ENCODE data around the gene PLCL1. TPM values are rescaled to one million over a fixed set of nuclear protein-coding genes. Genes with fewer than 3 reads are reported as not detected.
"Not testable (repeated sequence)": the region's sequence is repeated elsewhere in the genome, so short reads cannot be mapped to it uniquely, and the experiment has no call there.

The PLCL1 gene
- total RNA-seq, 2 experiments from 2014 or later, result 3.3 to 3.5 TPM

- no peaks in the 10 kb centered on the region for H3K9me3 Mint-ChIP-seq
- no peak for DNase-seq
- peaks cover 57% of the 10 kb centered on the region for H3K4me1 Mint-ChIP-seq (ENCODE audit: low read depth)
- H3K36me3 Mint-ChIP-seq (ENCODE audit: low read depth), result no peaks in the 10 kb centered on the region
- intact Hi-C loops (cut with micrococcal nuclease), result loop anchor here (1.0 kb wide), 1 partner anchor 1646 kb away; no protein-coding TSS in a partner anchor
- H3K27ac Mint-ChIP-seq, result no peak overlapping the region
- no peaks in the 10 kb centered on the region for H3K27me3 Mint-ChIP-seq (ENCODE audit: low read depth)
- no peak overlapping the region for H3K4me3 Mint-ChIP-seq
- CTCF ChIA-PET, result interaction anchor here (0.6 to 3.9 kb wide), 21 partner anchors 8 to 561 kb away, joined by 3 to 19 read pairs (median 4); no protein-coding TSS in a partner anchor
These were observed 8.8 kb downstream of the PLCL1 start for GRCh38 chr2:197813093-197813787.

GRCh38 chr2:197814526-197814925, 10.1 kb downstream of the PLCL1 start:
- peaks cover 56% of the 10 kb centered on the region for H3K4me1 Mint-ChIP-seq (ENCODE audit: low read depth)

GRCh38 chr2:197821550-197822289, 17.3 kb downstream of the PLCL1 start:
- Mint-ChIP-seq H3K9me3 (no peaks in the 10 kb centered on the region), H3K4me1 (ENCODE audit: low read depth) (peaks cover 47% of the 10 kb centered on the region), H3K4me3 (no peak overlapping the region), H3K27me3 (ENCODE audit: low read depth) (no peaks in the 10 kb centered on the region), H3K36me3 (ENCODE audit: low read depth) (peaks cover 2% of the 10 kb centered on the region), H3K27ac (no peak overlapping the region)
- CTCF ChIA-PET, result interaction anchor here (0.6 kb wide), 1 partner anchor 18 kb away, joined by 5 read pairs; no protein-coding TSS in a partner anchor
- DNase-seq, result no peak
- intact Hi-C loops (cut with micrococcal nuclease), result no loop called here

More at GRCh38 chr2:197814526-197814925, 10.1 kb downstream of the PLCL1 start:
- H3K27me3 Mint-ChIP-seq (ENCODE audit: low read depth), result no peaks in the 10 kb centered on the region
- DNase-seq, result no peak
- peak overlapping the region; percentile 38 for H3K27ac Mint-ChIP-seq
- no peaks in the 10 kb centered on the region for H3K9me3 Mint-ChIP-seq
- CTCF ChIA-PET, result interaction anchor here (0.6 to 2.4 kb wide), 7 partner anchors 24 to 312 kb away, joined by 3 to 11 read pairs (median 3); no protein-coding TSS in a partner anchor
- peak overlapping the region; percentile 55 for H3K4me3 Mint-ChIP-seq
- intact Hi-C loops (cut with micrococcal nuclease), result loop anchor here (1.0 kb wide), 1 partner anchor 24 kb away; no protein-coding TSS in a partner anchor
- peaks cover 2% of the 10 kb centered on the region for H3K36me3 Mint-ChIP-seq (ENCODE audit: low read depth)

- no peaks in the 10 kb centered on the region for H3K27me3 Mint-ChIP-seq (ENCODE audit: low read depth)
- H3K36me3 Mint-ChIP-seq (ENCODE audit: low read depth), result peaks cover 2% of the 10 kb centered on the region
- CTCF ChIA-PET, result no interaction called here
- peaks cover 46% of the 10 kb centered on the region for H3K4me1 Mint-ChIP-seq (ENCODE audit: low read depth)
- H3K27ac Mint-ChIP-seq, result no peak overlapping the region
- intact Hi-C loops (cut with micrococcal nuclease), result no loop called here
- H3K4me3 Mint-ChIP-seq, result no peak overlapping the region
- no peaks in the 10 kb centered on the region for H3K9me3 Mint-ChIP-seq
- DNase-seq, result no peak
These were observed 17.9 kb downstream of the PLCL1 start for GRCh38 chr2:197822333-197822732.

- no peak for DNase-seq
- Mint-ChIP-seq H3K4me3 (no peak overlapping the region), H3K27me3 (ENCODE audit: low read depth) (no peaks in the 10 kb centered on the region), H3K27ac (no peak overlapping the region), H3K36me3 (ENCODE audit: low read depth) (peaks cover under 1% of the 10 kb centered on the region), H3K4me1 (ENCODE audit: low read depth) (peaks cover 10% of the 10 kb centered on the region), H3K9me3 (peaks cover 16% of the 10 kb centered on the region)
- CTCF ChIA-PET, result no interaction called here
- intact Hi-C loops (cut with micrococcal nuclease), result no loop called here
These were observed 23.2 kb downstream of the PLCL1 start for GRCh38 chr2:197827618-197828017.

- Mint-ChIP-seq H3K9me3 (peaks cover 19% of the 10 kb centered on the region), H3K36me3 (ENCODE audit: low read depth) (peaks cover 2% of the 10 kb centered on the region), H3K27ac (no peak overlapping the region), H3K27me3 (ENCODE audit: low read depth) (no peaks in the 10 kb centered on the region), H3K4me3 (no peak overlapping the region), H3K4me1 (ENCODE audit: low read depth) (peaks cover 6% of the 10 kb centered on the region)
- intact Hi-C loops (cut with micrococcal nuclease), result no loop called here
- CTCF ChIA-PET, result interaction anchor here (1.1 kb wide), 2 partner anchors 9 to 16 kb away, joined by 3 to 4 read pairs; no protein-coding TSS in a partner anchor
- DNase-seq, result no peak
These were observed 24.2 kb downstream of the PLCL1 start for GRCh38 chr2:197828464-197829135.

GRCh38 chr2:197834771-197835170, 30.4 kb downstream of the PLCL1 start:
- H3K36me3 Mint-ChIP-seq (ENCODE audit: low read depth); H3K4me3 Mint-ChIP-seq; CTCF ChIA-PET; intact Hi-C loops (cut with micrococcal nuclease); DNase-seq; H3K27ac Mint-ChIP-seq; H3K27me3 Mint-ChIP-seq (ENCODE audit: low read depth): not testable (repeated sequence)
- peaks cover 28% of the 10 kb centered on the region for H3K4me1 Mint-ChIP-seq (ENCODE audit: low read depth)
- peaks cover 29% of the 10 kb centered on the region for H3K9me3 Mint-ChIP-seq

GRCh38 chr2:197835293-197835692, 30.9 kb downstream of the PLCL1 start:
- intact Hi-C loops (cut with micrococcal nuclease), result no loop called here
- no peak overlapping the region for H3K4me3 Mint-ChIP-seq
- no peaks in the 10 kb centered on the region for H3K27me3 Mint-ChIP-seq (ENCODE audit: low read depth)
- H3K27ac Mint-ChIP-seq, result no peak overlapping the region
- no peak for DNase-seq
- CTCF ChIA-PET, result no interaction called here
- H3K36me3 Mint-ChIP-seq (ENCODE audit: low read depth), result peaks cover 5% of the 10 kb centered on the region
- H3K4me1 Mint-ChIP-seq (ENCODE audit: low read depth), result peaks cover 33% of the 10 kb centered on the region
- peaks cover 27% of the 10 kb centered on the region for H3K9me3 Mint-ChIP-seq

- peaks cover 13% of the 10 kb centered on the region for H3K9me3 Mint-ChIP-seq
- peaks cover 2% of the 10 kb centered on the region for H3K36me3 Mint-ChIP-seq (ENCODE audit: low read depth)
- H3K4me1 Mint-ChIP-seq (ENCODE audit: low read depth), result peaks cover 59% of the 10 kb centered on the region
- intact Hi-C loops (cut with micrococcal nuclease), result loop anchor here (1.0 kb wide), 8 partner anchors 9 to 206 kb away; partner anchors contain the start of gene PLCL1
- peak overlapping the region; percentile 56 for H3K4me3 Mint-ChIP-seq
- H3K27me3 Mint-ChIP-seq (ENCODE audit: low read depth), result no peaks in the 10 kb centered on the region
- CTCF ChIA-PET, result interaction anchor here (0.5 to 2.4 kb wide), 19 partner anchors 9 to 459 kb away, joined by 3 to 19 read pairs (median 4); no protein-coding TSS in a partner anchor
- peak overlapping the region; percentile 63 for H3K27ac Mint-ChIP-seq
- peak; percentile 48 for DNase-seq
These were observed 33.6 kb downstream of the PLCL1 start for GRCh38 chr2:197838036-197838435.

- Mint-ChIP-seq H3K36me3 (ENCODE audit: low read depth) (peaks cover 2% of the 10 kb centered on the region), H3K9me3 (peaks cover 10% of the 10 kb centered on the region), H3K27me3 (ENCODE audit: low read depth) (no peaks in the 10 kb centered on the region), H3K4me1 (ENCODE audit: low read depth) (peaks cover 64% of the 10 kb centered on the region), H3K27ac (peak overlapping the region; percentile 63), H3K4me3 (peak overlapping the region; percentile 56)
- DNase-seq, result no peak
- CTCF ChIA-PET, result interaction anchor here (0.5 to 2.4 kb wide), 18 partner anchors 10 to 458 kb away, joined by 3 to 19 read pairs (median 4); no protein-coding TSS in a partner anchor
- intact Hi-C loops (cut with micrococcal nuclease), result loop anchor here (1.0 kb wide), 8 partner anchors 9 to 206 kb away; partner anchors contain the start of gene PLCL1
These were observed 34.2 kb downstream of the PLCL1 start for GRCh38 chr2:197838579-197838978.

- H3K4me1 Mint-ChIP-seq (ENCODE audit: low read depth), result peaks cover 69% of the 10 kb centered on the region
- H3K36me3 Mint-ChIP-seq (ENCODE audit: low read depth), result no peaks in the 10 kb centered on the region
- H3K9me3 Mint-ChIP-seq, result peaks cover 6% of the 10 kb centered on the region
- peak overlapping the region; percentile 30 for H3K4me3 Mint-ChIP-seq
- no peaks in the 10 kb centered on the region for H3K27me3 Mint-ChIP-seq (ENCODE audit: low read depth)
- H3K27ac Mint-ChIP-seq, result no peak overlapping the region
- DNase-seq, result no peak
- CTCF ChIA-PET, result interaction anchor here (0.6 to 1.5 kb wide), 5 partner anchors 31 to 289 kb away, joined by 3 to 4 read pairs (median 4); no protein-coding TSS in a partner anchor
- intact Hi-C loops (cut with micrococcal nuclease), result no loop called here
These were observed 34.9 kb downstream of the PLCL1 start for GRCh38 chr2:197839327-197839726.

All from activated naive CD4-positive, alpha-beta T cell treated with anti-CD3 and anti-CD28 coated beads for 36 hours (primary cell).